CD14-positive monocyte (primary cell): ENCODE results near the gene CROCC2. TPM values are rescaled to one million over a fixed set of nuclear protein-coding genes. Genes with fewer than 3 reads are reported as not detected.

ENCODE experiments used
- DNase-seq, 3 donors: peaks; one replicate each; pipeline ENCODE4 v3.0.0-alpha.2; 2011 to 2022
- H2AFZ ChIP-seq: 2 replicates; pipeline ENCODE4 v1.6.0; 2012; ENCODE audit warnings: mild to moderate bottlenecking, low read depth, low read length, inconsistent platforms; ENCODE audit not compliant: insufficient read depth, poor library complexity, severe bottlenecking
- H3K27ac ChIP-seq, 2 donors: 1 replicate in 1 of 2; 2 replicates in 1 of 2; pipeline ENCODE4 v1.5.1; 2012 to 2013; ENCODE audit warnings: low read length in 2 of 2, control low read depth in 1 of 2, inconsistent platforms in 1 of 2, low read depth in 1 of 2, mild to moderate bottlenecking in 1 of 2
- H3K27me3 ChIP-seq, 2 donors: one replicate each; pipeline versions ENCODE4 v1.6.0 to v1.6.1; 2011 to 2013; ENCODE audit warnings: low read length in 2 of 2; ENCODE audit not compliant: control insufficient read depth in 2 of 2, insufficient read depth in 2 of 2
- H3K36me3 ChIP-seq, 2 donors: replicated peaks in 1 of 2; 1 replicate in 1 of 2; 2 replicates in 1 of 2; pipeline versions ENCODE4 v1.5.1 to v1.6.1; 2012 to 2013; ENCODE audit warnings: low read length in 2 of 2, control low read depth in 1 of 2, inconsistent platforms in 1 of 2, mild to moderate bottlenecking in 1 of 2; ENCODE audit not compliant: insufficient read depth in 2 of 2, control insufficient read depth in 1 of 2
- H3K4me1 ChIP-seq, 2 donors: 1 replicate in 1 of 2; 2 replicates in 1 of 2; pipeline versions ENCODE4 v1.5.1 to v1.6.1; 2012 to 2013; ENCODE audit warnings: low read length in 2 of 2, control low read depth in 1 of 2, inconsistent platforms in 1 of 2, mild to moderate bottlenecking in 1 of 2, moderate library complexity in 1 of 2; ENCODE audit not compliant: insufficient read depth in 2 of 2, control insufficient read depth in 1 of 2
- H3K4me2 ChIP-seq: replicated peaks from 2 replicates; pipeline ENCODE3; 2012; ENCODE audit warnings: low read length, moderate library complexity, mild to moderate bottlenecking; ENCODE audit not compliant: poor library complexity, severe bottlenecking; ENCODE audit errors: extremely low read depth
- H3K4me3 ChIP-seq, 3 experiments: fragments of 200-600 bp in 1 of 3; sonication (generic) in 1 of 3; replicated peaks in 1 of 3; 1 replicate in 2 of 3; 2 replicates in 1 of 3; pipeline ENCODE4 v1.5.1; 2011 to 2013; ENCODE audit warnings: low read length in 3 of 3, mild to moderate bottlenecking in 3 of 3, control low read depth in 2 of 3, low read depth in 2 of 3, inconsistent platforms in 1 of 3, moderate library complexity in 1 of 3
- H3K79me2 ChIP-seq: 2 replicates; pipeline ENCODE4 v1.6.0; 2012; ENCODE audit warnings: mild to moderate bottlenecking, control low read depth, inconsistent platforms, low read length, moderate library complexity; ENCODE audit not compliant: insufficient read depth
- H3K9ac ChIP-seq: 2 replicates; pipeline ENCODE4 v1.6.0; 2017; ENCODE audit warnings: low read length, mild to moderate bottlenecking; ENCODE audit not compliant: insufficient read depth, poor library complexity, severe bottlenecking
- H3K9me3 ChIP-seq, 2 donors: replicated peaks in 1 of 2; 1 replicate in 1 of 2; 2 replicates in 1 of 2; pipeline versions ENCODE4 v1.5.1 to v1.6.1; 2012 to 2013; ENCODE audit warnings: low read length in 2 of 2, control low read depth in 1 of 2; ENCODE audit not compliant: control insufficient read depth in 1 of 2, insufficient read depth in 1 of 2
- H4K20me1 ChIP-seq: 2 replicates; pipeline ENCODE4 v1.6.0; 2012; ENCODE audit warnings: mild to moderate bottlenecking, low read length, control low read depth, moderate library complexity; ENCODE audit not compliant: insufficient read depth
- H3K27ac Mint-ChIP-seq, 7 donors: one replicate each; pipeline ENCODE4 v1.8.0; 2020; ENCODE audit warnings: mild to moderate bottlenecking in 7 of 7, mixed read lengths in 7 of 7, moderate library complexity in 6 of 7, inconsistent platforms in 2 of 7
- H3K27me3 Mint-ChIP-seq, 3 donors: one replicate each; pipeline ENCODE4 v1.8.0; 2021 to 2022; ENCODE audit warnings: low read depth in 3 of 3, mild to moderate bottlenecking in 3 of 3, mixed read lengths in 3 of 3, moderate library complexity in 3 of 3, inconsistent platforms in 1 of 3
- H3K36me3 Mint-ChIP-seq, 2 donors: one replicate each; pipeline ENCODE4 v1.8.0; 2020; ENCODE audit warnings: mixed read lengths in 2 of 2, inconsistent platforms in 1 of 2, mild to moderate bottlenecking in 1 of 2
- H3K4me1 Mint-ChIP-seq: one replicate; pipeline ENCODE4 v1.8.0; 2020; ENCODE audit warnings: mild to moderate bottlenecking, mixed read lengths
- H3K4me3 Mint-ChIP-seq, 2 donors: one replicate each; pipeline ENCODE4 v1.8.0; 2020; ENCODE audit warnings: mild to moderate bottlenecking in 2 of 2, mixed read lengths in 2 of 2, moderate library complexity in 1 of 2
- H3K9me3 Mint-ChIP-seq, 7 donors: one replicate each; pipeline ENCODE4 v1.8.0; 2020 to 2022; ENCODE audit warnings: mixed read lengths in 7 of 7, mild to moderate bottlenecking in 6 of 7, moderate library complexity in 6 of 7, inconsistent platforms in 2 of 7
- WGBS: methylation state at CpG from one replicate; pipeline ENCODE4 v1.1.5; 2013; ENCODE audit warnings: missing lambda C conversion rate; ENCODE audit not compliant: insufficient coverage; 5-methylcytosine and 5-hydroxymethylcytosine counted together
- intact Hi-C, 2 donors: fragments of 100-400 bp; cut with micrococcal nuclease; formaldehyde crosslinking; loops; one replicate each; pipeline versions ENCODE4 v1.15.0 to v1.15.1; 2023
- polyA plus RNA-seq, 3 donors: library from polyadenylated mRNA; depleted of rRNA in 1 of 3; unstranded in 2 of 3; stranded (reverse) in 1 of 3; fragments of 300-500 nt in 2 of 3; fragments of >200 nt in 1 of 3; fragmentation: Illumina TruSeq in 2 of 3; gene quantifications; 1 replicate in 2 of 3; 2 replicates in 1 of 3; pipeline ENCODE4 v1.2.3, GENCODE V29; 2012 to 2021
- TF ChIP-seq, protein P1 (sequence below): fragments of 200-600 bp; IDR thresholded peaks from one replicate; pipeline ENCODE4 v1.8.0; 2022; ENCODE audit warnings: antibody characterized with exemption, mild to moderate bottlenecking

The CROCC2 gene
- polyA plus RNA-seq, 3 donors = 0.15 TPM; not detected in 2

DNA sequence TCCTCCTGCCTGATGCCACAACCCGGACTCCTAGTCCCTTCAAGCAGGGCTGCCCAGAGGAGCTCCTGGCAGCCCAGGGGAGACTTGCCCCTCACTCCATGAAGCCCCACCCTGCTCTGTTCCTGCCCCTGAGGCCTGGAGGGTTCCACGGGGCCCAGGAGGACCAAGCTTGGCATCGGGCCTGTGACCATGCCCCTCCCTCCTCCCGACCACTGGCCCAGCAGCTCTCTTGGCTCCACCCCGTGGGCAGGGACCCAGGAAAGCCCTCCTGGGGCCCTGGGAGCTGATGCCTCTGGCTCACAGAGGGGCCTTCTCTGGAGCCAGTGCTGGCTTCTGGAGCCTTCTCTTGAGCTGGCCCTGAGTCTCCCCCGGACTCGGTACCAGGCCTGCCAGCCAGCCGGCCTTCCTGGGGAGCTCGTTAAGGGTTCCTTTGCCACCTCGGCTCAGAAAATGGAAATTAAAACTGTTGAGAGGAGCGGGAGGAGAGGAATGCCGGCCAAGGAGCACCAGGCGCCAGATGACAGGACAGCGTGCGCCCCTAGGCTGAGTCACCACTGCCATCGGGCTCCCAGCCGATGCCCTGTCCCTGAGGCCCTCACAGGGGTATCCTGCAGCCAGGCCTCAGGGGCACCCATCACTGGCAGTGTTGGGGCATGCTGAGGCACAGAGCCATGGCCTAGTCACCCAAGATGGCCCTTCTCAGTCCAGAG is 51.7 kb downstream of the CROCC2 start:
- Histone ChIP-seq H3K4me3 (no peak overlapping the region), H4K20me1 (no peaks in the 10 kb centered on the region), H3K4me1 (peaks cover 36 to 39% of the 10 kb centered on the region in 2 donors), H3K27ac (no peak overlapping the region), H3K36me3 (no peaks in the 10 kb centered on the region), H3K9ac (no peak overlapping the region), H3K9me3 (no peaks in the 10 kb centered on the region), H3K27me3 (no peaks in the 10 kb centered on the region), H2AFZ (no peak overlapping the region), H3K79me2 (no peaks in the 10 kb centered on the region), H3K4me2 (no peak overlapping the region)
- TF ChIP-seq, protein P1, sequence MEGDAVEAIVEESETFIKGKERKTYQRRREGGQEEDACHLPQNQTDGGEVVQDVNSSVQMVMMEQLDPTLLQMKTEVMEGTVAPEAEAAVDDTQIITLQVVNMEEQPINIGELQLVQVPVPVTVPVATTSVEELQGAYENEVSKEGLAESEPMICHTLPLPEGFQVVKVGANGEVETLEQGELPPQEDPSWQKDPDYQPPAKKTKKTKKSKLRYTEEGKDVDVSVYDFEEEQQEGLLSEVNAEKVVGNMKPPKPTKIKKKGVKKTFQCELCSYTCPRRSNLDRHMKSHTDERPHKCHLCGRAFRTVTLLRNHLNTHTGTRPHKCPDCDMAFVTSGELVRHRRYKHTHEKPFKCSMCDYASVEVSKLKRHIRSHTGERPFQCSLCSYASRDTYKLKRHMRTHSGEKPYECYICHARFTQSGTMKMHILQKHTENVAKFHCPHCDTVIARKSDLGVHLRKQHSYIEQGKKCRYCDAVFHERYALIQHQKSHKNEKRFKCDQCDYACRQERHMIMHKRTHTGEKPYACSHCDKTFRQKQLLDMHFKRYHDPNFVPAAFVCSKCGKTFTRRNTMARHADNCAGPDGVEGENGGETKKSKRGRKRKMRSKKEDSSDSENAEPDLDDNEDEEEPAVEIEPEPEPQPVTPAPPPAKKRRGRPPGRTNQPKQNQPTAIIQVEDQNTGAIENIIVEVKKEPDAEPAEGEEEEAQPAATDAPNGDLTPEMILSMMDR = no peak
- H3K27me3 Mint-ChIP-seq = peaks cover 0 to 4% (median 2%) of the 10 kb centered on the region in 3 donors
- H3K36me3 Mint-ChIP-seq = no peaks in the 10 kb centered on the region
- 75% methylated on average over 17 of the region's 17 CpGs for WGBS
- no peak overlapping the region for H3K4me3 Mint-ChIP-seq
- no peaks in the 10 kb centered on the region for H3K9me3 Mint-ChIP-seq
- no peak for DNase-seq
- peaks cover 9% of the 10 kb centered on the region for H3K4me1 Mint-ChIP-seq
- H3K27ac Mint-ChIP-seq = peak overlapping the region in 2 of 7 donors; percentile 8 to 25
- intact Hi-C loops = no loop called here

DNA sequence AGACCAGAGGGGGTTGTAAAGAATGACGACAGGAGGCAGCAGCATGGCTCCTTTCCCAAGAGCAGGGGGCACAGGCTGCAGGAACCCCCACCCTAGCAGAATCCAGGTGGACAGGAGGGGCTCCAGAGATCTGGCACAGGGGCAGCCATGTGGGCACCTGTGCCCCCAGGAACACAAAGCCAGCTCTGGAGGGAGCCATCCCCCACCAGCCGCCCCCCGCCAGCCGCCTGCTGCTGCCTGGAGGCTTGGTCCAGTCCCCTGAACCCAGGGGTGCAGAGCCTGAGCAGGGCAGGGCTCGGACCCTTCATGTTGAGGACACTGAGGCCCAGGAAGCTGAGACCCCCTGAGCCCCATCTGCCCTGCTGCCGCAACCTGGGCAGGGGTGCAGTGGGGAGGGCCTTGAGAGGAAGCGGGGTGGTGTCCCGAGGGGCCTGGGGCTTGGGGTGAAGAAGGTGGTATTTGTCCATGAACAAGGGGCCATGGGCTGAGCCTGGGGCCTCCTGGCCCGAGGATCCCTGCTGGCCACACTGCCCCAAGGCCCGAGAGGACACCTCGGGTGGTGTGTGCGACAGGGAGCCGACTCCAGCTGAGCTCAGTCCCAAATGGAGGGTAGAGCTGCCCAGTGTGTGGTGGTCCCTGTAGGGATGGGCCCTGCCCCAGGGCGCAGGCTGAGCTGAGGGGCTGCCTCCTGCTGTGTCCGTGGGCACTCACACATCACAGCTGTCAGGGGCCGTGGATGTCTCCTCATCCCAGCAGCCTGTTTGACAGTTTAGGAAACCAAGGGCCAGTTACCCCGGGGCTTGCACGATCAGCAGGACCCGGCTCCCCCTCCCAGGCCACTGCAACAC is 52.5 kb downstream of the CROCC2 start:
- Histone ChIP-seq H3K36me3 (no peaks in the 10 kb centered on the region), H4K20me1 (no peaks in the 10 kb centered on the region), H3K27ac (no peak overlapping the region), H3K4me1 (peaks cover 41 to 43% of the 10 kb centered on the region in 2 donors), H3K4me2 (no peak overlapping the region), H3K9ac (no peak overlapping the region), H3K4me3 (no peak overlapping the region), H3K79me2 (no peaks in the 10 kb centered on the region), H2AFZ (no peak overlapping the region), H3K9me3 (no peaks in the 10 kb centered on the region), H3K27me3 (no peaks in the 10 kb centered on the region)
- WGBS = 95% methylated on average over 18 of the region's 19 CpGs
- TF ChIP-seq, protein P1 = no peak
- Mint-ChIP-seq H3K36me3 (no peaks in the 10 kb centered on the region), H3K27me3 (peaks cover 0 to 4% (median 2%) of the 10 kb centered on the region in 3 donors), H3K9me3 (no peaks in the 10 kb centered on the region), H3K4me1 (peaks cover 9% of the 10 kb centered on the region), H3K27ac (no peak overlapping the region), H3K4me3 (no peak overlapping the region)
- intact Hi-C loops = no loop called here
- DNase-seq = no peak
